ENCODE results near the gene CKB. TPM values are rescaled to one million over a fixed set of nuclear protein-coding genes. Genes with fewer than 3 reads are reported as not detected.
"Not testable (repeated sequence)": the region's sequence is repeated elsewhere in the genome, so short reads cannot be mapped to it uniquely, and the experiment has no call there.

CKB gene
- total and polyA plus RNA-seq, 4 donors: 9.0 to 32.9 (median 20.4) TPM

DNA sequence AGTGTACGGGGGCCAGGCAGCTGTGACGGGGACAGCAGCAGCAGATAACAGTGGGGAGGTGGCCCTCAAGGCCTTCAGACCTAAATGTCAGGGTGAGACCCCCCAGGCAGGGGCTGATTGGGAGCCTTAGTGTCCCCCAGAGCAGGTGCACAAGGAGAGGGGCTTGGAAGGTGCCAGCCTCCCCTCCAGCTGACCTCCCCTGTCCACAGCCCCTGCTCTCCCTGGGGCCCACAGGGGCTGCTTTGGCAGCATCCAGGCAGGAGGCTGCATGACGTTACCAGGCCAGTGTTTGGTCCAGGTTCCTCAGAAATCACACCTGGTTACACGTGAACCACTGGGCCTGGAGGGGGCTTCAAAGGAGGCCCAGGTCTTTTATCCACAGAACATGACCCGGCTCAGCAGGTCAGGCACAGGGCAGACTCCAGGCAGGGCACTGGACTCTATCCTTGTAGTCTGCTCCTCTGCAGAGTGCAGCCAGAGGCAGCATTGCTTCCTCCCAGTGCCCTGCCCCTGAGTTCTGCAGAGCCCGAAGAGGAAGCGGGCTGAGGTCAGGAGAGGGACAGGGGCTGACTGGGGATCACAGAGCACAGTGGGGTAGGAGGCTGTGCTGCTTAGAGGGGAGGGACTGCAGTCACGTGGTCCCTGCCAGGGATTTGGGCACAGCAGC, 3.8 kb upstream of the CKB start:
- TF ChIP-seq TAF1 (conservative IDR thresholded peaks at IDR 0.05) (no peak), YY1 (IDR thresholded peaks at IDR 0.05) (no peak), HNF4A (conservative IDR thresholded peaks at IDR 0.05) (peak in 1 of 2 donors; percentile 19), SP1 (IDR thresholded peaks at IDR 0.05) (peak; percentile 10), EGR1 (IDR thresholded peaks at IDR 0.05; ENCODE audit: low read depth in 2 of 2) (no peak), RXRA (IDR thresholded peaks at IDR 0.05) (peak in 1 of 2 donors; percentile 16)
- Histone ChIP-seq H3K27ac (ENCODE audit: low read depth in 1 of 2, low read length in 2 of 2) (no peak overlapping the region), H3K36me3 (ENCODE audit: control insufficient read depth in 4 of 4, insufficient read depth in 3 of 4, low read depth in 1 of 4, low read length in 3 of 4) (no peaks in the 10 kb centered on the region), H3K9ac (ENCODE audit: low read depth in 1 of 2, low read length in 2 of 2) (no peak overlapping the region), H3K27me3 (ENCODE audit: control insufficient read depth in 4 of 4, insufficient read depth in 4 of 4, low read length in 3 of 4) (no peaks in the 10 kb centered on the region), H3K4me3 (ENCODE audit: low read depth in 1 of 3, low read length in 3 of 3) (no peak overlapping the region), H3K9me3 (ENCODE audit: control insufficient read depth in 4 of 4, low read length in 3 of 4) (no peaks in the 10 kb centered on the region), H3K4me1 (ENCODE audit: control insufficient read depth in 4 of 4, insufficient read depth in 4 of 4, low read length in 3 of 4) (peaks cover 29 to 78% (median 46%) of the 10 kb centered on the region in 4 donors)
- WGBS: 55% methylated on average over 8 of the region's 8 CpGs
- no peak for DNase-seq (ENCODE audit: low spot score)

DNA sequence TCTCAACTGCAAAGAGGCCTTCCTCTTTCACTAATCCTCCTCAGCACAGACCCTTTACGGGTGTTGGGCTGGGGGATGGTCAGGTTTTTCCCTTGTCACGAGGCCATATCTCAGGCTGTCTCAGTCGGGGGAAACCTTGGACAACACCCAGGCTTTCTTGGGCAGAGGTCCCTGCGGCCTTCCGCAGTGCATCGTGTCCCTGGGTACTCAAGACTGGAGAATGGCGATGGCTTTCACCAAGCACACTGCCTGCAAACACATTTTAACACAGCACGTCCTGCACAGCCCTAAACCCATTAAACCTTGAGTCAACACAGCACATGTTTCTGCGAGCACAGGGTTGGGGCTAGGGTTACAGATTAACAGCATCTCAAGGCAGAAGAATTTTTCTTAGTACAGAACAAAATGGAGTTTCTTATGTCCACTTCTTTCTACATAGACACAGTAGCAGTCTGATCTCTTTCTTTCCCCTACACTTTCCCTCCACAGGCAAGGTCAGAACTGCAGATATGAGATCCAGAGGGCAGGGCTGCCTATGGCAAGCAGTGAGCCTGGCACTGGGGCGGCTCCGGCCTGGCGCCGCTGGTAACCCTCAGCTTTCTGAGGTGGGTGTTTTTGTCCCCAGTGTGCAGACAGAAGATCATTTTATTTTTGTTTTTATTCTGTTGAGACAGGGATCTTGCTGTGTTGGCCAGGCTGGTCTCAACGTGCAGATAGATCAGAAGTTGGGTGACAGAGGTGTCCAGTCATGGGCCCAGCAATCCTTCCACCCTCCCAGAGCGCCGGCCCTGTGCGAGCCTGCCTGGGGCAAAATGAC, 3.0 kb upstream of the CKB start:
- H3K9ac ChIP-seq (ENCODE audit: low read depth in 1 of 2, low read length in 2 of 2); H3K36me3 ChIP-seq (ENCODE audit: control insufficient read depth in 4 of 4, insufficient read depth in 3 of 4, low read depth in 1 of 4, low read length in 3 of 4); H3K27me3 ChIP-seq (ENCODE audit: control insufficient read depth in 4 of 4, insufficient read depth in 4 of 4, low read length in 3 of 4); H3K9me3 ChIP-seq (ENCODE audit: control insufficient read depth in 4 of 4, low read length in 3 of 4); H3K4me3 ChIP-seq (ENCODE audit: low read depth in 1 of 3, low read length in 3 of 3); DNase-seq (ENCODE audit: low spot score); H3K27ac ChIP-seq (ENCODE audit: low read depth in 1 of 2, low read length in 2 of 2): not testable (repeated sequence)
- peaks cover 36 to 78% (median 47%) of the 10 kb centered on the region in 4 donors for H3K4me1 ChIP-seq (ENCODE audit: control insufficient read depth in 4 of 4, insufficient read depth in 4 of 4, low read length in 3 of 4)
- peak; percentile 14 for TF ChIP-seq SP1 (IDR thresholded peaks at IDR 0.05)
- WGBS: 64% methylated on average over 17 of the region's 17 CpGs

DNA sequence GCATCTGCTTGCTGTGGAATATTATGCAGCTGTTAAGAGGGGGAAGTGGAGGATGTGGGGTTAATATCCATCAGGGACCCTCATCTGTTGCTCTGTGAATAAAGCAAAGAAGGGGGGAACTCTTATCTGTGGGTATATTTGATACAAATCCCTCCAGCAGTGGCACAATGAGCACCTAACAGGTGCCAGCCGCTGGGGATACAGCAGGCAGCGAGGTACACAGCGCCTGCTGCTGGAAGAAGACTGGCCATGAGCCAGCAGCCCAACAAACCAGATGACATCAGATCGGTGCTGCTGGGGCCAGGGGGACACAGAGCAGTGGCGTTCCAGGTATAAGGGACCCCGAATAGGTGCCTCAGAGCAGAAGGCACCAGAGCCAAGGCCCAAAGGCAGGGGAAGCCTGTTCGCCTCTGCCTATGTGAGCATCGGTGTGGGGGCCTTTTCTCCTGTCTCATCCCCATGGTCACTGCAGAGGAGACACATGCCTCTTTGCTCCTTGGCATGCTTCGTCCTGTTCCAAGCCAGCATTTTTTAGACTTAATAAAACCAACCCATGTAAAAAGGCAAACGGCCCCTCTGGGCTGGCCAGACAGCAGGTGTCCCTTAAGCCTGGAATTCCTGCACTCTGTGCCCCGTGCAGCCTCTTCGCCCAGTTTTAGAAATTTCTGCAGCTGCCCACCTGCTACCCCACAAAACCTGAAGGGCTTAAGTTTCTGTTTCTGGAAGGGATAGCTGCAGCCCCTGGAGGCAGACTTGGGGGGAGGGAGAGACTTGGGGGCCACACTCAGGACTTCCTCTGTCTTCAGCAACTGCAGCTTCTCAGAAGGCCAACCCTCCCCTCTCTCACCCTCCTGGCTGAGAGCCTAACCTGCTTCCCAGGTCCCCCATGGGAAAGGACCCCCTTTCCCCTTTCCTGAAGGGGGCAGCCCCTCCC, 1.6 kb upstream of the CKB start:
- H3K9me3 ChIP-seq (ENCODE audit: control insufficient read depth in 4 of 4, low read length in 3 of 4): no peaks in the 10 kb centered on the region
- peaks cover 29 to 74% (median 35%) of the 10 kb centered on the region in 4 donors for H3K4me1 ChIP-seq (ENCODE audit: control insufficient read depth in 4 of 4, insufficient read depth in 4 of 4, low read length in 3 of 4)
- DNase-seq (ENCODE audit: low spot score): no peak
- H3K36me3 ChIP-seq (ENCODE audit: control insufficient read depth in 4 of 4, insufficient read depth in 3 of 4, low read depth in 1 of 4, low read length in 3 of 4): no peaks in the 10 kb centered on the region
- no peak overlapping the region for H3K9ac ChIP-seq (ENCODE audit: low read depth in 1 of 2, low read length in 2 of 2)
- WGBS: 81% methylated on average over 12 of the region's 12 CpGs
- H3K4me3 ChIP-seq (ENCODE audit: low read depth in 1 of 3, low read length in 3 of 3): no peak overlapping the region
- no peaks in the 10 kb centered on the region for H3K27me3 ChIP-seq (ENCODE audit: control insufficient read depth in 4 of 4, insufficient read depth in 4 of 4, low read length in 3 of 4)
- TF ChIP-seq RAD21 (IDR thresholded peaks at IDR 0.05) (no peak), FOXA1 (IDR thresholded peaks at IDR 0.05) (no peak), JUND (IDR thresholded peaks at IDR 0.05) (no peak)
- TF ChIP-seq, protein P1, sequence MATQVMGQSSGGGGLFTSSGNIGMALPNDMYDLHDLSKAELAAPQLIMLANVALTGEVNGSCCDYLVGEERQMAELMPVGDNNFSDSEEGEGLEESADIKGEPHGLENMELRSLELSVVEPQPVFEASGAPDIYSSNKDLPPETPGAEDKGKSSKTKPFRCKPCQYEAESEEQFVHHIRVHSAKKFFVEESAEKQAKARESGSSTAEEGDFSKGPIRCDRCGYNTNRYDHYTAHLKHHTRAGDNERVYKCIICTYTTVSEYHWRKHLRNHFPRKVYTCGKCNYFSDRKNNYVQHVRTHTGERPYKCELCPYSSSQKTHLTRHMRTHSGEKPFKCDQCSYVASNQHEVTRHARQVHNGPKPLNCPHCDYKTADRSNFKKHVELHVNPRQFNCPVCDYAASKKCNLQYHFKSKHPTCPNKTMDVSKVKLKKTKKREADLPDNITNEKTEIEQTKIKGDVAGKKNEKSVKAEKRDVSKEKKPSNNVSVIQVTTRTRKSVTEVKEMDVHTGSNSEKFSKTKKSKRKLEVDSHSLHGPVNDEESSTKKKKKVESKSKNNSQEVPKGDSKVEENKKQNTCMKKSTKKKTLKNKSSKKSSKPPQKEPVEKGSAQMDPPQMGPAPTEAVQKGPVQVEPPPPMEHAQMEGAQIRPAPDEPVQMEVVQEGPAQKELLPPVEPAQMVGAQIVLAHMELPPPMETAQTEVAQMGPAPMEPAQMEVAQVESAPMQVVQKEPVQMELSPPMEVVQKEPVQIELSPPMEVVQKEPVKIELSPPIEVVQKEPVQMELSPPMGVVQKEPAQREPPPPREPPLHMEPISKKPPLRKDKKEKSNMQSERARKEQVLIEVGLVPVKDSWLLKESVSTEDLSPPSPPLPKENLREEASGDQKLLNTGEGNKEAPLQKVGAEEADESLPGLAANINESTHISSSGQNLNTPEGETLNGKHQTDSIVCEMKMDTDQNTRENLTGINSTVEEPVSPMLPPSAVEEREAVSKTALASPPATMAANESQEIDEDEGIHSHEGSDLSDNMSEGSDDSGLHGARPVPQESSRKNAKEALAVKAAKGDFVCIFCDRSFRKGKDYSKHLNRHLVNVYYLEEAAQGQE (IDR thresholded peaks at IDR 0.05): no peak
- H3K27ac ChIP-seq (ENCODE audit: low read depth in 1 of 2, low read length in 2 of 2): no peak overlapping the region

All from liver (tissue), 9 donors.